B cell (primary cell): Measurements from ENCODE around the gene ZNF175. TPM values are rescaled to one million over a fixed set of nuclear protein-coding genes. Genes with fewer than 3 reads are reported as not detected.

Experiments
- ATAC-seq: fragments of 200-7000 bp; cut with Tn5 transposase; one replicate; pipeline ENCODE4 v1.10.0; 2021; ENCODE audit warnings: low read depth, mild to moderate bottlenecking, moderate number of reproducible peaks, moderate library complexity
- CTCF ChIA-PET: fragments of 350-600 bp; sonication (Branson Sonifier 250); formaldehyde crosslinking; loops from one replicate; lab custom pipeline; 2021; ENCODE audit warnings: antibody characterized with exemption, inconsistent platforms; lab: Charles Lee
- POLR2A ChIA-PET: fragments of 350-600 bp; sonication (Branson Sonifier 250); formaldehyde crosslinking; loops from one replicate; lab custom pipeline; 2021; ENCODE audit warnings: antibody characterized with exemption; lab: Charles Lee
- DNase-seq: peaks from one replicate; pipeline ENCODE4 v3.0.0; 2013
- H2AFZ ChIP-seq: 2 replicates; pipeline ENCODE4 v1.6.1; 2012; ENCODE audit warnings: mild to moderate bottlenecking, low read depth, low read length; ENCODE audit not compliant: insufficient read depth, poor library complexity, severe bottlenecking
- H3K27ac ChIP-seq, 2 donors: 1 replicate in 1 of 2; 2 replicates in 1 of 2; pipeline ENCODE4 v1.5.1; 2012 to 2013; ENCODE audit warnings: low read length in 2 of 2, mild to moderate bottlenecking in 2 of 2, moderate library complexity in 1 of 2
- H3K27me3 ChIP-seq, 4 experiments: fragments of 200-600 bp in 1 of 4; sonication (generic) in 1 of 4; replicated peaks in 1 of 4; 1 replicate in 2 of 4; 2 replicates in 2 of 4; pipeline versions ENCODE4 v1.6.1 to v1.7.0; 2013 to 2016; ENCODE audit warnings: low read length in 3 of 4, mild to moderate bottlenecking in 2 of 4, mixed read lengths in 1 of 4, moderate library complexity in 1 of 4; ENCODE audit not compliant: insufficient read depth in 4 of 4, control insufficient read depth in 3 of 4; ENCODE audit errors: control extremely low read depth in 1 of 4
- H3K36me3 ChIP-seq, 2 experiments: replicated peaks in 1 of 2; 1 replicate in 1 of 2; 2 replicates in 1 of 2; pipeline versions ENCODE4 v1.6.1 to v1.7.1; 2013; ENCODE audit warnings: low read length in 1 of 2; ENCODE audit not compliant: insufficient read depth in 2 of 2, control insufficient read depth in 1 of 2; ENCODE audit errors: control extremely low read depth in 1 of 2, extremely low read depth in 1 of 2
- H3K4me1 ChIP-seq, 2 donors: fragments of 200-600 bp in 1 of 2; sonication (generic) in 1 of 2; 1 replicate in 1 of 2; 2 replicates in 1 of 2; pipeline versions ENCODE4 v1.5.1 to v1.6.1; 2013 to 2017; ENCODE audit warnings: low read length in 2 of 2; ENCODE audit not compliant: control insufficient read depth in 2 of 2, insufficient read depth in 2 of 2
- H3K4me2 ChIP-seq: replicated peaks from 2 replicates; pipeline ENCODE3; 2012; ENCODE audit warnings: mild to moderate bottlenecking, low read depth, low read length; ENCODE audit not compliant: poor library complexity, severe bottlenecking
- H3K4me3 ChIP-seq, 5 experiments: fragments of 200-600 bp in 1 of 5; sonication (generic) in 1 of 5; 1 replicate in 3 of 5; 2 replicates in 2 of 5; pipeline versions ENCODE4 v1.5.1 to v1.7.0; 2011 to 2016; ENCODE audit warnings: low read length in 4 of 5, mild to moderate bottlenecking in 4 of 5, low read depth in 2 of 5, control low read depth in 1 of 5, moderate library complexity in 1 of 5; ENCODE audit not compliant: insufficient read depth in 1 of 5; ENCODE audit errors: control extremely low read depth in 1 of 5, extremely low read depth in 1 of 5
- H3K79me2 ChIP-seq: fragments of 200-600 bp; sonication (generic); one replicate; pipeline ENCODE4 v1.6.0; 2016; ENCODE audit warnings: low read length; ENCODE audit not compliant: control insufficient read depth, insufficient read depth
- H3K9ac ChIP-seq: fragments of 200-600 bp; sonication (generic); 2 replicates; pipeline ENCODE4 v1.6.1; 2017; ENCODE audit warnings: mild to moderate bottlenecking, low read length, moderate library complexity
- H3K9me3 ChIP-seq, 3 donors: one replicate each; pipeline versions ENCODE4 v1.6.1 to v1.7.1; 2013; ENCODE audit warnings: low read length in 2 of 3; ENCODE audit not compliant: control insufficient read depth in 2 of 3, insufficient read depth in 1 of 3; ENCODE audit errors: control extremely low read depth in 1 of 3
- H4K20me1 ChIP-seq: 2 replicates; pipeline ENCODE4 v1.6.0; 2012; ENCODE audit warnings: mild to moderate bottlenecking, low read length; ENCODE audit not compliant: insufficient read depth, control insufficient read depth, poor library complexity, severe bottlenecking
- H3K27ac Mint-ChIP-seq: one replicate; pipeline ENCODE4 v1.8.0; 2021; ENCODE audit warnings: mixed read lengths
- H3K27me3 Mint-ChIP-seq: one replicate; pipeline ENCODE4 v1.8.0; 2021; ENCODE audit warnings: mixed read lengths
- H3K4me1 Mint-ChIP-seq: one replicate; pipeline ENCODE4 v1.8.0; 2021; ENCODE audit warnings: mixed read lengths
- H3K4me3 Mint-ChIP-seq: one replicate; pipeline ENCODE4 v1.8.0; 2021; ENCODE audit warnings: mixed read lengths
- H3K9me3 Mint-ChIP-seq: one replicate; pipeline ENCODE4 v1.8.0; 2022; ENCODE audit warnings: mixed read lengths; ENCODE audit not compliant: insufficient read depth
- EZH2 ChIP-seq: IDR thresholded peaks from 2 replicates; pipeline ENCODE4 v1.6.1; 2012; ENCODE audit warnings: borderline replicate concordance, low read depth, mild to moderate bottlenecking, moderate library complexity, low read length; ENCODE audit not compliant: insufficient read depth, poor library complexity, severe bottlenecking
- WGBS: methylation state at CpG from one replicate; pipeline ENCODE4 v1.1.5; 2013; ENCODE audit warnings: missing lambda C conversion rate; ENCODE audit not compliant: insufficient coverage; 5-methylcytosine and 5-hydroxymethylcytosine counted together
- intact Hi-C: fragments of 100-400 bp; cut with micrococcal nuclease; formaldehyde crosslinking; loops from one replicate; pipeline ENCODE4 v1.10.0; 2022
- polyA plus RNA-seq: library from polyadenylated mRNA; depleted of rRNA; stranded (reverse); fragments of >200 nt; gene quantifications from 2 replicates; pipeline ENCODE4 v1.2.3, GENCODE V29; 2012
- total RNA-seq, 2 donors: library from RNA; stranded (reverse); fragments of 120-200 nt in 1 of 2; gene quantifications; 1 replicate in 1 of 2; 2 replicates in 1 of 2; pipeline versions ENCODE4 v1.2.3 to v1.2.4, GENCODE V29; 2013 to 2022
- TF ChIP-seq, protein P1 (sequence below): fragments of 200-600 bp; IDR thresholded peaks from one replicate; pipeline ENCODE4 v1.8.0; 2022; ENCODE audit warnings: antibody characterized with exemption, mild to moderate bottlenecking

Gene ZNF175
- total and polyA plus RNA-seq, 2 donors (not counting 1 experiment from before 2014, with no cell fraction given): 4.6 to 31.3 TPM

- ChIA-PET CTCF (interaction anchor here (0.6 to 1.6 kb wide), 5 partner anchors 8 to 138 kb away, joined by 3 to 6 read pairs (median 4); no protein-coding TSS in a partner anchor), POLR2A (no interaction called here)
- DNase-seq (no peak), ATAC-seq (no peak)
- Mint-ChIP-seq H3K9me3 (peaks cover 2% of the 10 kb centered on the region), H3K4me1 (peaks cover 47% of the 10 kb centered on the region), H3K4me3 (no peak overlapping the region), H3K27me3 (no peaks in the 10 kb centered on the region), H3K27ac (no peak overlapping the region)
- Histone ChIP-seq H3K27me3 (no peaks in the 10 kb centered on the region), H3K9me3 (peaks cover 0 to 14% (median 3%) of the 10 kb centered on the region in 3 donors), H4K20me1 (no peaks in the 10 kb centered on the region), H3K27ac (no peak overlapping the region), H3K36me3 (peaks cover 0 to 21% of the 10 kb centered on the region in 2 experiments), H3K4me2 (no peak overlapping the region), H3K4me1 (peaks cover 14 to 22% of the 10 kb centered on the region in 2 donors), H2AFZ (no peak overlapping the region), H3K79me2 (no peaks in the 10 kb centered on the region), H3K9ac (no peak overlapping the region), H3K4me3 (no peak overlapping the region)
- 80% methylated on average over 1 of the region's 2 CpGs for WGBS
- TF ChIP-seq, protein P1, sequence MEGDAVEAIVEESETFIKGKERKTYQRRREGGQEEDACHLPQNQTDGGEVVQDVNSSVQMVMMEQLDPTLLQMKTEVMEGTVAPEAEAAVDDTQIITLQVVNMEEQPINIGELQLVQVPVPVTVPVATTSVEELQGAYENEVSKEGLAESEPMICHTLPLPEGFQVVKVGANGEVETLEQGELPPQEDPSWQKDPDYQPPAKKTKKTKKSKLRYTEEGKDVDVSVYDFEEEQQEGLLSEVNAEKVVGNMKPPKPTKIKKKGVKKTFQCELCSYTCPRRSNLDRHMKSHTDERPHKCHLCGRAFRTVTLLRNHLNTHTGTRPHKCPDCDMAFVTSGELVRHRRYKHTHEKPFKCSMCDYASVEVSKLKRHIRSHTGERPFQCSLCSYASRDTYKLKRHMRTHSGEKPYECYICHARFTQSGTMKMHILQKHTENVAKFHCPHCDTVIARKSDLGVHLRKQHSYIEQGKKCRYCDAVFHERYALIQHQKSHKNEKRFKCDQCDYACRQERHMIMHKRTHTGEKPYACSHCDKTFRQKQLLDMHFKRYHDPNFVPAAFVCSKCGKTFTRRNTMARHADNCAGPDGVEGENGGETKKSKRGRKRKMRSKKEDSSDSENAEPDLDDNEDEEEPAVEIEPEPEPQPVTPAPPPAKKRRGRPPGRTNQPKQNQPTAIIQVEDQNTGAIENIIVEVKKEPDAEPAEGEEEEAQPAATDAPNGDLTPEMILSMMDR: no peak
- TF ChIP-seq EZH2: no peak
- intact Hi-C loops: no loop called here
Measured at GRCh38 chr19:51521781-51522180, 49.3 kb upstream of the ZNF175 start.

DNA sequence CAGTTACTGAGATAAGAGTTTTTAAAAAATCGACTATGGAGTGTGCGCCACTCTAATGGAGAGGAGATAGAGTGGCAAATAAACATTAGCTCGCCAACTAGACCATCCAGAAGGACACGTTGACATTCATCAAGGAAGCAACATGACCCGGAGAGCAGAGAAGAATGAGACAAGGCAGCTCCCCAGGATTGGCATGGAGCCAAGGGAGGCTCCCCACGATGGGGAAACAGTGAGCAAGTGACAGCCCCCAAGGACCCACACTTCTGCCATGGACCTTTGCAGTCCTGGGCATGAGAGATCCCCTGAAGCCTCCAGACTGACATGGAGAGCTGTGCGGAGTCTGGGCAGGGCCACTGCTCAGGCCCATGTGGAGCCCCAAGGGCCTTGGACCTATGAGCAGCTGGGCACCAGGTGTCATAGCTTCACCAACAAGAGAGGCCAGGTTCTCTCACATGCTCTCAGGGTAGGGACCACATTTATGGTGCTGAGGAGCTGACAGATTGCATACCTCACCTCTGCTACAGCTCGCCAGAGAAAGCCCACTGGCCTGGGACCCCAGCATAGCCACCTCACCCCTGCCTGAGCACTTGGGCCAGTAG lies 46.3 kb upstream of the ZNF175 start:
- H3K4me2 ChIP-seq: no peak overlapping the region
- peaks cover 0 to 9% (median 0%) of the 10 kb centered on the region in 3 donors for H3K9me3 ChIP-seq
- TF ChIP-seq, protein P1: no peak
- no peak for TF ChIP-seq EZH2
- CTCF ChIA-PET: interaction anchor here (0.9 to 2.8 kb wide), 5 partner anchors 9 to 135 kb away, joined by 4 to 13 read pairs (median 5); no protein-coding TSS in a partner anchor
- peaks cover 14 to 36% of the 10 kb centered on the region in 2 donors for H3K4me1 ChIP-seq
- no peak overlapping the region for H3K9ac ChIP-seq
- H3K79me2 ChIP-seq: no peaks in the 10 kb centered on the region
- Mint-ChIP-seq H3K27me3 (no peaks in the 10 kb centered on the region), H3K4me1 (peaks cover 71% of the 10 kb centered on the region), H3K4me3 (no peak overlapping the region), H3K27ac (no peak overlapping the region), H3K9me3 (no peaks in the 10 kb centered on the region)
- intact Hi-C loops: no loop called here
- H2AFZ ChIP-seq: no peak overlapping the region
- WGBS: 84% methylated on average over 6 of the region's 8 CpGs
- H3K4me3 ChIP-seq: no peak overlapping the region
- H3K36me3 ChIP-seq: peaks cover 0 to 17% of the 10 kb centered on the region in 2 experiments
- POLR2A ChIA-PET: no interaction called here
- no peak for ATAC-seq
- H3K27ac ChIP-seq: no peak overlapping the region
- DNase-seq: no peak
- H3K27me3 ChIP-seq: no peaks in the 10 kb centered on the region
- no peaks in the 10 kb centered on the region for H4K20me1 ChIP-seq
